Nephron (organoid): ENCODE data around the gene OTOG.

ENCODE experiments used
- H3K27ac Mint-ChIP-seq, 3 experiments: 2 replicates each; pipeline ENCODE4 v1.8.0; 2020; ENCODE audit warnings: mixed read lengths in 3 of 3, mild to moderate bottlenecking in 2 of 3, moderate library complexity in 1 of 3
- H3K27me3 Mint-ChIP-seq: 2 replicates; pipeline ENCODE4 v1.8.0; 2021; ENCODE audit warnings: low read depth, mild to moderate bottlenecking, moderate library complexity, mixed read lengths
- H3K36me3 Mint-ChIP-seq: 2 replicates; pipeline ENCODE4 v1.8.0; 2020; ENCODE audit warnings: low read depth, mixed read lengths
- H3K4me1 Mint-ChIP-seq: 2 replicates; pipeline ENCODE4 v1.8.0; 2020; ENCODE audit warnings: mixed read lengths
- H3K4me3 Mint-ChIP-seq, 3 experiments: 2 replicates each; pipeline ENCODE4 v1.8.0; 2020; ENCODE audit warnings: mild to moderate bottlenecking in 3 of 3, mixed read lengths in 3 of 3, moderate library complexity in 2 of 3
- H3K9me3 Mint-ChIP-seq: 2 replicates; pipeline ENCODE4 v1.8.0; 2020; ENCODE audit warnings: mixed read lengths
- CTCF ChIP-seq, 3 experiments: fragments of 200-600 bp; sonication (generic); IDR thresholded peaks; one replicate each; pipeline ENCODE4 v1.5.0; 2021; ENCODE audit warnings: antibody characterized with exemption in 3 of 3; ENCODE audit not compliant: unreplicated experiment in 3 of 3

Gene OTOG

GRCh38 chr11:17548444-17548843 lies 1.4 kb downstream of the OTOG start:
- Mint-ChIP-seq H3K4me1 (peaks cover 11% of the 10 kb centered on the region), H3K9me3 (no peaks in the 10 kb centered on the region), H3K4me3 (no peak overlapping the region), H3K27me3 (peaks cover 35% of the 10 kb centered on the region), H3K27ac (no peak overlapping the region), H3K36me3 (no peaks in the 10 kb centered on the region)
- peak; percentile 21 to 32 (median 21) for TF ChIP-seq CTCF (IDR thresholded peaks at IDR 0.05; ENCODE audit: unreplicated experiment in 3 of 3)

- H3K4me1 Mint-ChIP-seq: peaks cover 11% of the 10 kb centered on the region
- no peak overlapping the region for H3K4me3 Mint-ChIP-seq
- H3K27me3 Mint-ChIP-seq: peaks cover 27% of the 10 kb centered on the region
- no peak for TF ChIP-seq CTCF (IDR thresholded peaks at IDR 0.05; ENCODE audit: unreplicated experiment in 3 of 3)
- no peaks in the 10 kb centered on the region for H3K36me3 Mint-ChIP-seq
- H3K9me3 Mint-ChIP-seq: no peaks in the 10 kb centered on the region
- peak overlapping the region in 1 of 3 experiments; percentile 39 for H3K27ac Mint-ChIP-seq
Observed at GRCh38 chr11:17550450-17551346, 3.6 kb downstream of the OTOG start.

GRCh38 chr11:17551347-17552040 lies 4.4 kb downstream of the OTOG start:
- no peaks in the 10 kb centered on the region for H3K9me3 Mint-ChIP-seq
- peaks cover 11% of the 10 kb centered on the region for H3K4me1 Mint-ChIP-seq
- no peak overlapping the region for H3K4me3 Mint-ChIP-seq
- no peaks in the 10 kb centered on the region for H3K36me3 Mint-ChIP-seq
- TF ChIP-seq CTCF (IDR thresholded peaks at IDR 0.05; ENCODE audit: unreplicated experiment in 3 of 3): no peak
- no peak overlapping the region for H3K27ac Mint-ChIP-seq
- H3K27me3 Mint-ChIP-seq: peaks cover 24% of the 10 kb centered on the region

- Mint-ChIP-seq H3K27ac (no peak overlapping the region), H3K27me3 (peaks cover 23% of the 10 kb centered on the region), H3K4me1 (peaks cover 7% of the 10 kb centered on the region), H3K36me3 (no peaks in the 10 kb centered on the region), H3K4me3 (no peak overlapping the region), H3K9me3 (no peaks in the 10 kb centered on the region)
- no peak for TF ChIP-seq CTCF (IDR thresholded peaks at IDR 0.05; ENCODE audit: unreplicated experiment in 3 of 3)
Observed at GRCh38 chr11:17552041-17552355, 4.9 kb downstream of the OTOG start.

- Mint-ChIP-seq H3K4me1 (peaks cover under 1% of the 10 kb centered on the region), H3K4me3 (no peak overlapping the region), H3K27ac (no peak overlapping the region), H3K27me3 (peaks cover 22% of the 10 kb centered on the region), H3K9me3 (no peaks in the 10 kb centered on the region), H3K36me3 (no peaks in the 10 kb centered on the region)
- TF ChIP-seq CTCF (IDR thresholded peaks at IDR 0.05; ENCODE audit: unreplicated experiment in 3 of 3): no peak
Observed at GRCh38 chr11:17552392-17553248, 5.6 kb downstream of the OTOG start.
